Ishikawa (cell line): Measurements from ENCODE around the gene SENP6.
A peak's percentile ranks its signal among the peaks of the same experiment; 100 is the strongest.

Experiments used
- CEBPB ChIP-seq: IDR thresholded peaks from 2 replicates; pipeline ENCODE4 v1.6.1; 2012
- CREB1 ChIP-seq: IDR thresholded peaks from 2 replicates; pipeline ENCODE4 v1.6.1; 2012; ENCODE audit warnings: low read depth
- EGR1 ChIP-seq: IDR thresholded peaks from 2 replicates; pipeline ENCODE4 v1.6.1; 2012
- EP300 ChIP-seq: IDR thresholded peaks from 2 replicates; pipeline ENCODE4 v1.6.1; 2012; ENCODE audit warnings: borderline replicate concordance
- FOXM1 ChIP-seq: IDR thresholded peaks from 2 replicates; pipeline ENCODE4 v1.6.1; 2012; ENCODE audit warnings: low read depth, borderline replicate concordance
- NFIC ChIP-seq: IDR thresholded peaks from 2 replicates; pipeline ENCODE4 v1.6.1; 2012
- RAD21 ChIP-seq: IDR thresholded peaks from 2 replicates; pipeline ENCODE4 v1.6.1; 2012; ENCODE audit warnings: low read depth
- TAF1 ChIP-seq: IDR thresholded peaks from 2 replicates; pipeline ENCODE4 v1.6.1; 2012; ENCODE audit warnings: low read depth, mild to moderate bottlenecking
- TCF12 ChIP-seq: IDR thresholded peaks from 2 replicates; pipeline ENCODE4 v1.6.1; 2012; ENCODE audit warnings: low read depth
- TEAD4 ChIP-seq: IDR thresholded peaks from 2 replicates; pipeline ENCODE4 v1.6.1; 2012
- YY1 ChIP-seq: IDR thresholded peaks from 2 replicates; pipeline ENCODE4 v1.6.1; 2012; ENCODE audit warnings: low read depth
- ZBTB7A ChIP-seq: IDR thresholded peaks from 2 replicates; pipeline ENCODE4 v1.6.1; 2012; ENCODE audit warnings: low read depth
- TF ChIP-seq, protein P1 (sequence below): IDR thresholded peaks from 2 replicates; pipeline ENCODE4 v1.6.1; 2012
- TF ChIP-seq, protein P2 (sequence below): IDR thresholded peaks from 2 replicates; pipeline ENCODE4 v1.6.1; 2012
- TF ChIP-seq, protein P3 (sequence below): IDR thresholded peaks from 2 replicates; pipeline ENCODE4 v1.6.1; 2012; ENCODE audit warnings: low read depth, mild to moderate bottlenecking

SENP6 gene

DNA sequence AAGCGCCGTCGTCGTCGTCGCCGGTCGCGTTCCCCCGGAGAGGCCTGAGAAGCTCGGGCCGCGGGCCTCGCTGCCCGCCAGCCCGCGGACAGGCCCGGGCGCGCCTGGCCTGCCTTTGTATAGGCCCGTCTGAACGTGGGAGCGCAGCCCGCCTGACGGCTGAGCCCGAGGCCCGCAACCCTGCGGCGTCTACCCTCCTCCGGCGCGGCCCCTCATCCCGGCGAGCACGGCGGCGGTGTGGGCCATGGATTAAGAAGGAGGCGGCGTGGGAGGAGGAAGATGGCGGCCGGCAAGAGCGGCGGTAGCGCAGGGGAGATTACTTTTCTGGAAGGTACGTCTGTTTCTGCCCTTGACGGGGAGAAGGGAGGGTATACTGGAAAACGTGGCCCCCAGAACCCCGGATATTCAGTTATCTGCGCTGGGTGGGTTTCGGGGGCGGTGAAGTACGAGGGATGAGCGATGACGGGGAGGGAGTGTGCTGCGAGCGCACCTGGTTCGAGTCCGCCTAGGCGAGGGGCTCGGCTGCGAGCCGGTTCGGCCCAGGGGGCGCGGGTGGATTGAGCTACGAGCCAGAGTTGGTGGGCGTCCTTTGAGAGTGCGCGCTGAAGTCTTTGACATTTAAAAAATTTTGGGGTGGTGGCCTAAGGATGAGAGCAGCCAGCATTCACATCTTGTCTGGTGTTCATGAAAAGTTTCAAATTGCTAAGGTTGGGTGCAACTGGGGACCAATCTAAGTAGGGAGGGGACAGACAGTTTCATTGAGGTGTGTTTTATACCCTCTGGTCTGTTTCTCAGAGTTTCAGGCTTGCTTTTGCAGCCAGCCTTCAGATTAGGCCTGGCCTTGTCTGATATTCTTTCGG is 796 bp downstream of the SENP6 start:
- TF ChIP-seq TAF1: peak; percentile 53
- no peak for TF ChIP-seq TEAD4
- TF ChIP-seq, protein P1, sequence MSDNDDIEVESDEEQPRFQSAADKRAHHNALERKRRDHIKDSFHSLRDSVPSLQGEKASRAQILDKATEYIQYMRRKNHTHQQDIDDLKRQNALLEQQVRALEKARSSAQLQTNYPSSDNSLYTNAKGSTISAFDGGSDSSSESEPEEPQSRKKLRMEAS: peak; percentile 29; the same call in 1 of the 2 replicates
- no peak for TF ChIP-seq FOXM1
- TF ChIP-seq YY1: peak; percentile 89
- no peak for TF ChIP-seq CREB1
- TF ChIP-seq EGR1: peak; percentile 89

DNA sequence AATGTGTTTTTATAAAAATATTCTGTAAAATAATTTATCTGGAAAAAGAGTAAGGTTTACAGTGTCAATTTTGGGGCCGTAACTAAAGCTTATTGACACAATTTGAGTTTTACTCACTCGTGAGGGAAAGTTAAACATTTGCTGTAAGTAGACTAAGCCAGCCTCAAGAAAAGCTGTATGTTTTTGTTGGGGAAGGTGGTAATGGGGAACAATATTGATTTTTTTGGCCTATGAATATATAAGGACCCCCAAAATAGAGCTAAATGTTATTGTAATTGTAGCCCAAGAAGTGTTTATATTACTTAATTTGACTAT is 1.4 kb downstream of the SENP6 start:
- no peak for TF ChIP-seq RAD21
- no peak for TF ChIP-seq YY1
- TF ChIP-seq, protein P1: no peak
- no peak for TF ChIP-seq TEAD4
- TF ChIP-seq TCF12: no peak
- no peak for TF ChIP-seq TAF1
- TF ChIP-seq ZBTB7A: no peak
- no peak for TF ChIP-seq FOXM1
- TF ChIP-seq CREB1: no peak
- TF ChIP-seq EGR1: no peak
- TF ChIP-seq CEBPB: no peak
- no peak for TF ChIP-seq NFIC
- TF ChIP-seq, protein P2, sequence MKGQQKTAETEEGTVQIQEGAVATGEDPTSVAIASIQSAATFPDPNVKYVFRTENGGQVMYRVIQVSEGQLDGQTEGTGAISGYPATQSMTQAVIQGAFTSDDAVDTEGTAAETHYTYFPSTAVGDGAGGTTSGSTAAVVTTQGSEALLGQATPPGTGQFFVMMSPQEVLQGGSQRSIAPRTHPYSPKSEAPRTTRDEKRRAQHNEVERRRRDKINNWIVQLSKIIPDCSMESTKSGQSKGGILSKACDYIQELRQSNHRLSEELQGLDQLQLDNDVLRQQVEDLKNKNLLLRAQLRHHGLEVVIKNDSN: no peak
- no peak for TF ChIP-seq EP300

DNA sequence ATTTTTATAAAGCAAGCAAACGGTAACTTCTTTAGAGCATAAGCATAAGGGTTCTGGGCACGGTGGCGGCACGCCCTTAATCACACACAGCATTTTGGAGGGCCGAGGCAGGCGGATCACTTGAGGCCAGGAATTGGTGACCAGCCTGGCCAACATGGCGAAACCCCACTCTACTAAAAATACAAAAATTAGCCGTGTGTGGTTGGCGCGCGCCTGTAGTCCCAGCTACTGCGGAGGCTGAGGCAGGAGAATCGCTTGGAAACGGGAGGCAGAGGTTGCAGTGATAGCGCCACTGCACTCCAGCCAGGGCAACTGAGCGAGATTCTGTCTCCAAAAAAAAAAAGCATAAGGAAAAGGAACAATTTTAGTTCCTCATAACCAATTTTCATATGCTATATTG is 2.6 kb downstream of the SENP6 start:
- TF ChIP-seq CEBPB: no peak
- TF ChIP-seq, protein P2: no peak
- TF ChIP-seq NFIC: no peak
- TF ChIP-seq YY1: no peak
- TF ChIP-seq RAD21: no peak
- no peak for TF ChIP-seq CREB1

DNA sequence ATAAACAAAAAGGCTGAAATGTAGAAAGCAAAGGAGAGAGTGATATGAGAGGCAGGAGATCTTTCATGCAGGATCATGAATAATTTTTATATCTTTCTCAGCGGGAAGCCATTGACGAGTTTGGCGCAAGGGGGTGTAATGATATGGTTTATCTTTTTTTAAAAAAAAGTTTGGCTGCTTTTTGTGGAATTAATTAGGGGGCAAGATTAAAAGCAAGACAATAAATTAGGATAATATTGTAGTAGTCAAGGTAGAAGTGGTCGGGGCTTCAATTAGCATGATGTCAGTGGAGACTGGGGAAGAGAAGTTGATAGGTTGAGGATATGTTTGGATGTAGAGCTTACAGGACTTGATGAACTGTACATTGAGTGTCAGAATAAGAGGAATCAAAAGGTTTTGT is 4.0 kb downstream of the SENP6 start:
- TF ChIP-seq NFIC (no peak), CREB1 (no peak), EGR1 (no peak), EP300 (no peak), TEAD4 (no peak)

DNA sequence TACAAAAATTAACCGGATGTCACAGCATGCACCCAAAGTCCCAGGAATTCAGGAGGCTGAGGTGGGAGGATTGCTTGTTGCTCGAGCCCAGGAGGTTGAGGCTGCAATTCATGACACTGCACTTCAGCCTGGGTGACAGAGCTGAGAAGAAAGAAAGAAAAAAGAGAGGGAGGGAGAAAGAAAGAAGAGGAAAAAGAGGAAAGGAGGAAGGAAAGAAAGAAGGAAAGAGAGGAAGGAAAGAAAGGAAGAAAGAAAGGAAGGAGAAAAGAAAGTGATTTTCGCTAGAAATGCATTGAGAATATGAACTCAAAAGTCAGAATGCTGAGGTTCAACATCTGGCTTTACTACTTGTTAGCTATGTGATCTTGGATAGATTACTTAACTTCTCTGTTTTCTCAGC is 6.6 kb downstream of the SENP6 start:
- no peak for TF ChIP-seq NFIC
- TF ChIP-seq CEBPB: no peak
- TF ChIP-seq ZBTB7A: no peak
- TF ChIP-seq TEAD4: no peak

DNA sequence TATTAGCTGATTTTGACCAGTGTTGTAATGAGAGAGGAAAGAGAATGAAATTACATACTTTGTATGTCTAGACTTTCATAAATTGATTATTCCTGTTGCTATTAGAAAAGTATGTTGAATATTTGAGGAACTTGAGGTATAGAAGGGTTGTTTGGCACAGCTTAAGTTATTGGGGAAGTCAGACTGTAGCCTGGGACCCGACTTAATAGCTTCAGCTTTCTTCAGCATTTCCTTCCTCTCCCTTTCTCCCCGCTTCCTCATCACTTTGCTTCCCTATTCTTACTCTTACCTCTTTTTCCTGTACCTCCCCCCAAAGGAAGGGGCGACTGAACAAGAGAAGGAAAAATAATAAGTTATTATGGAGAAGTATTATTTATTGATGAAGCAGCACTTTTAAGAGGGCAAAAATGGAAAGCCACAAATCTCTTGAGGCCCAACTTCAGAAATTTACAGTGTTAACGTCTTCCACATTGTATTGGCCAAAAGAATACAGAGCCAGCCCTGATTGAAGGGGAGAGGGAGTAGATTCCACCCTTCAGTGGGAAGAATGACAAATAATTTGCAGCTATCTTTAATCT is 7.4 kb downstream of the SENP6 start:
- TF ChIP-seq RAD21 (no peak), CREB1 (no peak), EGR1 (no peak), EP300 (no peak), TEAD4 (no peak), TAF1 (no peak), FOXM1 (no peak), TCF12 (no peak), CEBPB (no peak), YY1 (no peak)
- TF ChIP-seq, protein P3, sequence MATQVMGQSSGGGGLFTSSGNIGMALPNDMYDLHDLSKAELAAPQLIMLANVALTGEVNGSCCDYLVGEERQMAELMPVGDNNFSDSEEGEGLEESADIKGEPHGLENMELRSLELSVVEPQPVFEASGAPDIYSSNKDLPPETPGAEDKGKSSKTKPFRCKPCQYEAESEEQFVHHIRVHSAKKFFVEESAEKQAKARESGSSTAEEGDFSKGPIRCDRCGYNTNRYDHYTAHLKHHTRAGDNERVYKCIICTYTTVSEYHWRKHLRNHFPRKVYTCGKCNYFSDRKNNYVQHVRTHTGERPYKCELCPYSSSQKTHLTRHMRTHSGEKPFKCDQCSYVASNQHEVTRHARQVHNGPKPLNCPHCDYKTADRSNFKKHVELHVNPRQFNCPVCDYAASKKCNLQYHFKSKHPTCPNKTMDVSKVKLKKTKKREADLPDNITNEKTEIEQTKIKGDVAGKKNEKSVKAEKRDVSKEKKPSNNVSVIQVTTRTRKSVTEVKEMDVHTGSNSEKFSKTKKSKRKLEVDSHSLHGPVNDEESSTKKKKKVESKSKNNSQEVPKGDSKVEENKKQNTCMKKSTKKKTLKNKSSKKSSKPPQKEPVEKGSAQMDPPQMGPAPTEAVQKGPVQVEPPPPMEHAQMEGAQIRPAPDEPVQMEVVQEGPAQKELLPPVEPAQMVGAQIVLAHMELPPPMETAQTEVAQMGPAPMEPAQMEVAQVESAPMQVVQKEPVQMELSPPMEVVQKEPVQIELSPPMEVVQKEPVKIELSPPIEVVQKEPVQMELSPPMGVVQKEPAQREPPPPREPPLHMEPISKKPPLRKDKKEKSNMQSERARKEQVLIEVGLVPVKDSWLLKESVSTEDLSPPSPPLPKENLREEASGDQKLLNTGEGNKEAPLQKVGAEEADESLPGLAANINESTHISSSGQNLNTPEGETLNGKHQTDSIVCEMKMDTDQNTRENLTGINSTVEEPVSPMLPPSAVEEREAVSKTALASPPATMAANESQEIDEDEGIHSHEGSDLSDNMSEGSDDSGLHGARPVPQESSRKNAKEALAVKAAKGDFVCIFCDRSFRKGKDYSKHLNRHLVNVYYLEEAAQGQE: no peak

DNA sequence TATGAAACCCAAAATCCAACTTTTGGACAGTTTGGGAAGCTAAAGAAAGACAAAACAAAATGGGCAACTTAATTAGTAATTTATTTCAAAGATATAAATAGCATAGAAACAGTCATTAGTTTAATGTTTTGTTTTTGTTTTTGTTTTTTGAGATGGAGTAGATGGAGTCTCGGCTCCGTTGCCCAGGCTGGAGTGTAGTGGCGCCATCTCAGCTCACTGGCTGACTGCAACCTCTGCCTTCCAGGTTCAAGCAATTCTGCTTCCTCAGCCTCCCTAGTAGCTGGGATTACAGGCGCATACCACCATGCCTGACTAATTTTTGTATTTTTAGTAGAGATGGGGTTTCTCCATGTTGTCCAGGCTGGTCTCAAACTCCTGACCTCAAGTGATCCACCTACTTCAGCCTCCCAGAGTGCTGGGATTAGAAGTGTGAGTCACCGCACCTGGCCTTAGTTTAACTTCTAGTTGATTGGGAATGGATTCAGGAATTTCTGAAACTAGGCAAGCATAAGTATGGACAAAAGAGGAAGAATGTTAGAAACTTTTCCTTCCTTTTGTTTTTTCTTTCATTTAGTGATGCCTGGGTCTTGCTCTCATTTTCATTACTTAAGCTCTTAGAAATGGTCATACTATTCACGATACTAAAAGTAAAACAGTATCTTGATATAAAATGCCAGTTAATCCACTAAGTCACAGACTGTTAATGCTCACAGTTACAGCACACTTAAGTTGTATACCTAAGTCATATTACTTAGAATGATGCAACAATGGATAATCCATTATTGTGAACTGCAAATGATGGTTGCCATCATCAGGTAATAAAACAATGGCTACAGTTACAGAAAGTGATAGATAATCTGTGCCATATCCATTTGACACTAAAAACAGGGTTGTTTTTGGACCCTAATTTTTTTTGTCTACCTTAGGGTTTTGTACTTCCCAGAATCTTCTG is 8.2 kb downstream of the SENP6 start:
- TF ChIP-seq RAD21 (no peak), TEAD4 (no peak), CREB1 (no peak), EP300 (no peak), YY1 (no peak), FOXM1 (no peak), TAF1 (no peak), ZBTB7A (no peak)
- TF ChIP-seq, protein P3: no peak
- TF ChIP-seq, protein P1: no peak
